Measurements from ENCODE around the gene PHACTR2.

GRCh38 chr6:143867236-143867635 is 189.5 kb downstream of the PHACTR2 start:
- TF ChIP-seq, protein P1, sequence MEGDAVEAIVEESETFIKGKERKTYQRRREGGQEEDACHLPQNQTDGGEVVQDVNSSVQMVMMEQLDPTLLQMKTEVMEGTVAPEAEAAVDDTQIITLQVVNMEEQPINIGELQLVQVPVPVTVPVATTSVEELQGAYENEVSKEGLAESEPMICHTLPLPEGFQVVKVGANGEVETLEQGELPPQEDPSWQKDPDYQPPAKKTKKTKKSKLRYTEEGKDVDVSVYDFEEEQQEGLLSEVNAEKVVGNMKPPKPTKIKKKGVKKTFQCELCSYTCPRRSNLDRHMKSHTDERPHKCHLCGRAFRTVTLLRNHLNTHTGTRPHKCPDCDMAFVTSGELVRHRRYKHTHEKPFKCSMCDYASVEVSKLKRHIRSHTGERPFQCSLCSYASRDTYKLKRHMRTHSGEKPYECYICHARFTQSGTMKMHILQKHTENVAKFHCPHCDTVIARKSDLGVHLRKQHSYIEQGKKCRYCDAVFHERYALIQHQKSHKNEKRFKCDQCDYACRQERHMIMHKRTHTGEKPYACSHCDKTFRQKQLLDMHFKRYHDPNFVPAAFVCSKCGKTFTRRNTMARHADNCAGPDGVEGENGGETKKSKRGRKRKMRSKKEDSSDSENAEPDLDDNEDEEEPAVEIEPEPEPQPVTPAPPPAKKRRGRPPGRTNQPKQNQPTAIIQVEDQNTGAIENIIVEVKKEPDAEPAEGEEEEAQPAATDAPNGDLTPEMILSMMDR (IDR thresholded peaks at IDR 0.05): no peak
- TF ChIP-seq POLR2AphosphoS5 (IDR thresholded peaks at IDR 0.05) (no peak), POLR2A (IDR thresholded peaks at IDR 0.05) (no peak), EP300 (IDR thresholded peaks at IDR 0.05) (no peak)
